Adrenal gland (tissue), 12 donors: ENCODE results near the gene PRKCB. TPM values are rescaled to one million over a fixed set of nuclear protein-coding genes. Genes with fewer than 3 reads are reported as not detected.

Source experiments
- DNase-seq, 7 donors: peaks; one replicate each; pipeline ENCODE4 v3.0.0-alpha.2; 2019 to 2020
- H3K27ac ChIP-seq, 5 donors: fragments of 200-600 bp; sonication (generic) in 4 of 5; 1 replicate in 3 of 5; 2 replicates in 2 of 5; pipeline versions ENCODE4 v1.5.1 to v1.8.0; 2016 to 2020; ENCODE audit warnings: mild to moderate bottlenecking in 1 of 5
- H3K27me3 ChIP-seq: fragments of 200-600 bp; 2 replicates; pipeline ENCODE4 v1.8.0; 2021
- H3K36me3 ChIP-seq, 2 donors: fragments of 200-600 bp; replicated peaks in 1 of 2; 1 replicate in 1 of 2; 2 replicates in 1 of 2; pipeline versions ENCODE4 v1.5.1 to v1.8.0; 2018 to 2022
- H3K4me1 ChIP-seq, 2 donors: fragments of 200-600 bp; replicated peaks in 1 of 2; 1 replicate in 1 of 2; 2 replicates in 1 of 2; pipeline versions ENCODE4 v1.5.1 to v1.8.0; 2018 to 2021
- H3K4me3 ChIP-seq, 4 donors: fragments of 200-600 bp; sonication (generic) in 3 of 4; one replicate each; pipeline ENCODE4 v1.5.1; 2016 to 2018
- H3K9me3 ChIP-seq, 3 donors: fragments of 200-600 bp; sonication (generic) in 1 of 3; replicated peaks in 1 of 3; 1 replicate in 2 of 3; 2 replicates in 1 of 3; pipeline versions ENCODE4 v1.5.1 to v1.8.0; 2016 to 2021
- CTCF ChIP-seq, 6 experiments: fragments of 450-650 bp in 4 of 6; fragments of 200-600 bp in 2 of 6; sonication (generic) in 1 of 6; IDR thresholded peaks; 1 replicate in 5 of 6; 2 replicates in 1 of 6; pipeline versions ENCODE4 v1.5.1 to v1.8.0; 2016 to 2021; ENCODE audit warnings: antibody characterized with exemption in 6 of 6, mild to moderate bottlenecking in 2 of 6, moderate library complexity in 1 of 6
- POLR2A ChIP-seq, 2 donors: fragments of 450-650 bp; IDR thresholded peaks; one replicate each; pipeline ENCODE4 v1.6.1; 2017; ENCODE audit warnings: antibody characterized with exemption in 2 of 2, mild to moderate bottlenecking in 2 of 2, moderate library complexity in 1 of 2
- WGBS, 4 donors: extraction: QIAGEN DNeasy Blood & Tissue Kit in 2 of 4; methylation state at CpG; one replicate each; pipeline versions ENCODE4 v1.1.5 to v1.1.7; 2013 to 2017; 5-methylcytosine and 5-hydroxymethylcytosine counted together
- intact Hi-C, 2 donors: fragments of 100-400 bp; cut with DNase I; formaldehyde crosslinking; loops; one replicate each; pipeline versions ENCODE4 v1.14.1 to v1.15.0; 2022 to 2023
- polyA plus RNA-seq, 3 donors: library from polyadenylated mRNA; stranded (reverse); fragments of 200-250 nt in 2 of 3; fragments of 350-450 nt in 1 of 3; fragmentation: Illumina TruSeq in 1 of 3; extraction: RNeasy Lipid Tissue Mini Kit (QIAGEN cat#74804) in 1 of 3; gene quantifications; one replicate each; pipeline ENCODE4 v1.2.3, GENCODE V29; 2013 to 2014
- total RNA-seq, 9 donors: library from RNA; depleted of rRNA in 4 of 9; stranded (reverse); fragments of >200 nt in 4 of 9; fragments of 120-200 nt in 1 of 9; fragmentation: NEBNext Ultra II Directional in 1 of 9; extraction: Animal tissue kit (Norgen Biotek cat#: 25700) in 1 of 9; gene quantifications; one replicate each; pipeline versions ENCODE4 v1.1.0 to v1.2.4, GENCODE V29; 2013 to 2023
- donor health status: healthy with polysubstance abuse.
- donor health status: Bipolar disorder and iron deficiency.
- donor health status: DM: yes; HTN: yes; CAD: no.
- donor health status: DM: no; HTN: no; CAD: no.
- donor health status: DM: no; HTN: no; CAD: no.
- donor health status: DM: yes; HTN: yes; CAD: no.

The PRKCB gene
- total and polyA plus RNA-seq, 12 donors = 0.54 to 8.0 (median 3.0) TPM

DNA sequence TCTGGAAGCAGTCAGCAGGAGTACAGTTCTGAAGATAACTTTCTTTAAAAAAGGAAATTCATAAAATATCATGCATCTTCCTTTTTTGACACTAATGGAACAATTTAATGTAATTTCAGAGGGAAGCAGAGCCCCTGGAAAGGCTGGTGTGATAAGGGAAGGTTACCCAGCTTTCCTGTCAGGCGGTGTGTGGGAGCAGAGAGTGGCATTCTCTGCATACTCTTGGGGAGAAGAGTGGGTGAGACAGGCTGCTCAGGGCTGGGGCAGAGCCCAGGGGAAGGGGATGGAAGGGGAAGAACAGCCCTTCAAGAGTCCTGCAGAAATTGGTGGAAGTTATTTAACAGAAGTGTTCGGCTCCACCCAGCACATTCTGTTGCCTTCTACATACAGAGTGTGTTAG is 84.7 kb downstream of the PRKCB start:
- intact Hi-C loops = no loop called here
- TF ChIP-seq POLR2A (IDR thresholded peaks at IDR 0.05) = no peak
- TF ChIP-seq CTCF (IDR thresholded peaks at IDR 0.05) = no peak
- no peaks in the 10 kb centered on the region for H3K27me3 ChIP-seq
- H3K4me1 ChIP-seq = no peaks in the 10 kb centered on the region
- WGBS, 4 donors = 59 to 70% (median 63%) methylated on average over 2 of the region's 2 CpGs
- no peaks in the 10 kb centered on the region for H3K36me3 ChIP-seq
- DNase-seq = no peak
- H3K9me3 ChIP-seq = no peaks in the 10 kb centered on the region
- H3K27ac ChIP-seq = no peak overlapping the region
- H3K4me3 ChIP-seq = no peak overlapping the region

DNA sequence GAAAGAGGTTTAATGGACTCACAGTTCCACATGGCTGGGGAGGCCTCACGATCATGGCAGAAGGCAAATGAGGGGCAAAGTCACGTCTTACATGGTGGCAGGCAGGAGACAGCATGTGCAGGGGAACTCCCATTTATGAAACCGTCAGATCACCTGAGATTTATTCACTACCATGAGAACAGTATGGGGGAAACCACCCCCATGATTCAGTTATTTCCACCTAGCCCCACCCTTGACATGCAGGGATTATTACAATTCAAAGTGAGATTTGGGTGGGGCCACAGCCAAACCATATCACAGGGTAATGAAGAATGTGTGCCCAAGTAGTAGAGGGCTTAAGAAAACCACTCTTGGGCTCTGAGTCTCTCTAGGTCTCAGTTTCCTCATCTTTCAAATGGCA is 85.1 kb downstream of the PRKCB start:
- Histone ChIP-seq H3K27me3 (no peaks in the 10 kb centered on the region), H3K36me3 (no peaks in the 10 kb centered on the region), H3K4me3 (no peak overlapping the region), H3K4me1 (no peaks in the 10 kb centered on the region), H3K9me3 (no peaks in the 10 kb centered on the region), H3K27ac (no peak overlapping the region)
- intact Hi-C loops = no loop called here
- 56 to 83% (median 73%) methylated on average over 3 of the region's 3 CpGs for WGBS, 4 donors
- TF ChIP-seq CTCF (IDR thresholded peaks at IDR 0.05) = no peak
- TF ChIP-seq POLR2A (IDR thresholded peaks at IDR 0.05) = no peak
- no peak for DNase-seq

GRCh38 chr16:23922406-23922805 is 86.6 kb downstream of the PRKCB start:
- no peak overlapping the region for H3K27ac ChIP-seq
- intact Hi-C loops = no loop called here
- H3K9me3 ChIP-seq = no peaks in the 10 kb centered on the region
- H3K27me3 ChIP-seq = no peaks in the 10 kb centered on the region
- no peak overlapping the region for H3K4me3 ChIP-seq
- no peak for DNase-seq
- no peaks in the 10 kb centered on the region for H3K4me1 ChIP-seq
- no peak for TF ChIP-seq CTCF (IDR thresholded peaks at IDR 0.05)
- TF ChIP-seq POLR2A (IDR thresholded peaks at IDR 0.05) = no peak
- no peaks in the 10 kb centered on the region for H3K36me3 ChIP-seq

- intact Hi-C loops = no loop called here
- H3K4me1 ChIP-seq = no peaks in the 10 kb centered on the region
Observed at GRCh38 chr16:23924128-23924527, 88.3 kb downstream of the PRKCB start.

More at GRCh38 chr16:23924128-23924527, 88.3 kb downstream of the PRKCB start:
- 57 to 69% (median 60%) methylated on average over 8 of the region's 8 CpGs for WGBS, 4 donors
- no peak overlapping the region for H3K4me3 ChIP-seq
- no peaks in the 10 kb centered on the region for H3K27me3 ChIP-seq
- DNase-seq = peak in 1 of 7 donors; percentile 10
- H3K9me3 ChIP-seq = no peaks in the 10 kb centered on the region
- H3K36me3 ChIP-seq = no peaks in the 10 kb centered on the region
- TF ChIP-seq POLR2A (IDR thresholded peaks at IDR 0.05) (no peak), CTCF (IDR thresholded peaks at IDR 0.05) (no peak)
- H3K27ac ChIP-seq = no peak overlapping the region
